Activated CD8-positive, alpha-beta T cell treated with anti-CD3 and anti-CD28 coated beads for 36 hours (primary cell): ENCODE data around the gene UCHL5. TPM values are rescaled to one million over a fixed set of nuclear protein-coding genes. Genes with fewer than 3 reads are reported as not detected.
A peak's percentile ranks its signal among the peaks of the same experiment; 100 is the strongest.

Experiments used
- ATAC-seq: fragments of 200-7000 bp; cut with Tn5 transposase; one replicate; pipeline ENCODE4 v1.10.0; 2021; ENCODE audit warnings: mild to moderate bottlenecking, moderate library complexity
- CTCF ChIA-PET: fragments of 350-600 bp; sonication (Branson Sonifier 250); formaldehyde crosslinking; loops from one replicate; lab custom pipeline; 2021; ENCODE audit warnings: antibody characterized with exemption; lab: Charles Lee
- POLR2A ChIA-PET: fragments of 350-600 bp; sonication (Branson Sonifier 250); formaldehyde crosslinking; loops from one replicate; lab custom pipeline; 2021; ENCODE audit warnings: antibody characterized with exemption; lab: Charles Lee
- DNase-seq: peaks from one replicate; pipeline ENCODE4 v3.0.0-alpha.2; 2020
- H3K27ac Mint-ChIP-seq: one replicate; pipeline ENCODE4 v1.8.0; 2021; ENCODE audit warnings: mild to moderate bottlenecking, mixed read lengths
- H3K27me3 Mint-ChIP-seq: one replicate; pipeline ENCODE4 v1.8.0; 2021; ENCODE audit warnings: mixed read lengths
- H3K36me3 Mint-ChIP-seq: one replicate; pipeline ENCODE4 v1.8.0; 2021; ENCODE audit warnings: low read depth, mixed read lengths
- H3K4me1 Mint-ChIP-seq: one replicate; pipeline ENCODE4 v1.8.0; 2021; ENCODE audit warnings: low read depth, mixed read lengths
- H3K4me3 Mint-ChIP-seq: one replicate; pipeline ENCODE4 v1.8.0; 2021; ENCODE audit warnings: mild to moderate bottlenecking, moderate library complexity, mixed read lengths
- H3K9me3 Mint-ChIP-seq: one replicate; pipeline ENCODE4 v1.8.0; 2021; ENCODE audit warnings: mixed read lengths
- CTCF ChIP-seq: fragments of 200-600 bp; IDR thresholded peaks from one replicate; pipeline ENCODE4 v1.8.0; 2022; ENCODE audit warnings: antibody characterized with exemption, mild to moderate bottlenecking
- intact Hi-C: fragments of 100-400 bp; cut with micrococcal nuclease; formaldehyde crosslinking; loops from one replicate; pipeline ENCODE4 v1.10.0; 2022
- total RNA-seq, 2 experiments: library from RNA; stranded (reverse); gene quantifications; one replicate each; pipeline ENCODE4 v1.2.3, GENCODE V29; 2021

UCHL5 gene
- total RNA-seq, 2 experiments from 2014 or later, result 81.3 to 85.7 TPM

GRCh38 chr1:193104907-193105820 is 46.0 kb upstream of the UCHL5 start, which contains the start of gene GLRX2:
Gene GLRX2 (minus strand): TSS chr1:193105414. CDS start chr1:193105382, 32 bp downstream.
- peaks cover 7% of the 10 kb centered on the region for H3K36me3 Mint-ChIP-seq
- POLR2A ChIA-PET, result interaction anchor here (0.7 to 2.0 kb wide), 4 partner anchors 12 to 47 kb away, joined by 3 to 8 read pairs (median 4); no protein-coding TSS in a partner anchor
- no peaks in the 10 kb centered on the region for H3K9me3 Mint-ChIP-seq
- DNase-seq (peak; percentile 73), ATAC-seq (peak; percentile 89)
- H3K27me3 Mint-ChIP-seq, result no peaks in the 10 kb centered on the region
- TF ChIP-seq CTCF, result no peak
- intact Hi-C loops, result loop anchor here (2.0 kb wide), 1 partner anchor 18 kb away; the partner anchor contains the start of gene CDC73
- H3K4me3 Mint-ChIP-seq, result peak within 1 kb of the TSS; percentile 95
- peak within 1 kb of the TSS; percentile 76 for H3K27ac Mint-ChIP-seq
- CTCF ChIA-PET, result interaction anchor here (1.1 to 2.7 kb wide), 4 partner anchors 8 to 47 kb away, joined by 4 to 10 read pairs (median 5); partner anchors contain the start of genes CDC73, RO60 and UCHL5
- H3K4me1 Mint-ChIP-seq, result peaks cover 18% of the 10 kb centered on the region

- peak overlapping the region; percentile 95 for H3K4me3 Mint-ChIP-seq
- H3K27me3 Mint-ChIP-seq, result no peaks in the 10 kb centered on the region
- intact Hi-C loops, result loop anchor here (2.0 kb wide), 1 partner anchor 18 kb away; the partner anchor contains the start of gene CDC73
- H3K27ac Mint-ChIP-seq, result peak overlapping the region; percentile 76
- peaks cover 12% of the 10 kb centered on the region for H3K36me3 Mint-ChIP-seq
- ChIA-PET CTCF (interaction anchor here (0.8 to 2.7 kb wide), 7 partner anchors 9 to 299 kb away, joined by 4 to 10 read pairs (median 4); partner anchors contain the start of genes CDC73, RO60 and UCHL5), POLR2A (interaction anchor here (0.7 to 2.0 kb wide), 4 partner anchors 13 to 46 kb away, joined by 3 to 8 read pairs (median 4); no protein-coding TSS in a partner anchor)
- H3K4me1 Mint-ChIP-seq, result peaks cover 18% of the 10 kb centered on the region
- H3K9me3 Mint-ChIP-seq, result no peaks in the 10 kb centered on the region
- no peak for TF ChIP-seq CTCF
- ATAC-seq (peak; percentile 34), DNase-seq (peak; percentile 26)
Observed at GRCh38 chr1:193104502-193104906, 45.3 kb upstream of the UCHL5 start.

- no peak for DNase-seq
- ChIA-PET POLR2A (interaction anchor here (0.7 to 2.0 kb wide), 4 partner anchors 10 to 45 kb away, joined by 4 to 8 read pairs (median 4); no protein-coding TSS in a partner anchor), CTCF (interaction anchor here (0.8 to 2.7 kb wide), 7 partner anchors 9 to 298 kb away, joined by 4 to 10 read pairs (median 4); partner anchors contain the start of genes CDC73, RO60 and UCHL5)
- Mint-ChIP-seq H3K36me3 (peaks cover 12% of the 10 kb centered on the region), H3K4me3 (peak overlapping the region; percentile 95), H3K9me3 (no peaks in the 10 kb centered on the region), H3K27ac (peak overlapping the region; percentile 72), H3K4me1 (peaks cover 18% of the 10 kb centered on the region), H3K27me3 (no peaks in the 10 kb centered on the region)
- ATAC-seq, result no peak
- no peak for TF ChIP-seq CTCF
- intact Hi-C loops, result loop anchor here (2.0 kb wide), 1 partner anchor 19 kb away; the partner anchor contains the start of gene CDC73
Observed at GRCh38 chr1:193103759-193104501, 44.8 kb upstream of the UCHL5 start.

- ChIA-PET POLR2A (no interaction called here), CTCF (interaction anchor here (0.7 to 1.7 kb wide), 2 partner anchors 18 to 297 kb away, joined by 3 to 4 read pairs; no protein-coding TSS in a partner anchor)
- no peak for ATAC-seq
- DNase-seq, result no peak
- peaks cover 16% of the 10 kb centered on the region for H3K36me3 Mint-ChIP-seq
- no peak overlapping the region for H3K27ac Mint-ChIP-seq
- H3K9me3 Mint-ChIP-seq, result no peaks in the 10 kb centered on the region
- no peaks in the 10 kb centered on the region for H3K27me3 Mint-ChIP-seq
- intact Hi-C loops, result no loop called here
- no peak for TF ChIP-seq CTCF
- peaks cover 21% of the 10 kb centered on the region for H3K4me1 Mint-ChIP-seq
- no peak overlapping the region for H3K4me3 Mint-ChIP-seq
Observed at GRCh38 chr1:193102662-193103061, 43.5 kb upstream of the UCHL5 start.
